ENCODE results near the gene EARS2.
"Not testable (repeated sequence)": the region's sequence is repeated elsewhere in the genome, so short reads cannot be mapped to it uniquely, and the experiment has no call there.

The EARS2 gene

GRCh38 chr16:23527961-23528643 lies 29.0 kb downstream of the EARS2 start:
- no peak for DNase-seq (ENCODE audit: low read depth)

GRCh38 chr16:23524886-23525285 lies 32.3 kb downstream of the EARS2 start:
- no peak for DNase-seq (ENCODE audit: low read depth)

- no peak for DNase-seq (ENCODE audit: low read depth)
Measured at GRCh38 chr16:23523876-23524385, 33.2 kb downstream of the EARS2 start.

GRCh38 chr16:23523321-23523720 lies 33.8 kb downstream of the EARS2 start:
- DNase-seq (ENCODE audit: low read depth): no peak

- no peak for DNase-seq (ENCODE audit: low read depth)
Measured at GRCh38 chr16:23521965-23522364, 35.2 kb downstream of the EARS2 start.

- no peak for DNase-seq (ENCODE audit: low read depth)
Measured at GRCh38 chr16:23521037-23521743, 36.0 kb downstream of the EARS2 start.

- DNase-seq (ENCODE audit: low read depth): no peak
Measured at GRCh38 chr16:23520500-23520899, 36.6 kb downstream of the EARS2 start.

GRCh38 chr16:23519282-23519681 lies 37.9 kb downstream of the EARS2 start:
- DNase-seq (ENCODE audit: low read depth): no peak

- no peak for DNase-seq (ENCODE audit: low read depth)
Measured at GRCh38 chr16:23518435-23518891, 38.7 kb downstream of the EARS2 start.

GRCh38 chr16:23516366-23517137 lies 40.6 kb downstream of the EARS2 start:
- DNase-seq (ENCODE audit: low read depth): no peak

GRCh38 chr16:23515881-23516280 lies 41.3 kb downstream of the EARS2 start:
- DNase-seq (ENCODE audit: low read depth): no peak

- DNase-seq (ENCODE audit: low read depth): no peak
Measured at GRCh38 chr16:23514381-23515152, 42.6 kb downstream of the EARS2 start.

- DNase-seq (ENCODE audit: low read depth): no peak
Measured at GRCh38 chr16:23512168-23512695, 44.9 kb downstream of the EARS2 start.

GRCh38 chr16:23511731-23512130 lies 45.4 kb downstream of the EARS2 start:
- DNase-seq (ENCODE audit: low read depth): no peak

GRCh38 chr16:23510915-23511270 lies 46.3 kb downstream of the EARS2 start:
- not testable (repeated sequence) for DNase-seq (ENCODE audit: low read depth)

GRCh38 chr16:23510164-23510914 lies 46.8 kb downstream of the EARS2 start, which contains the start of gene GGA2:
Gene GGA2, minus strand, starts transcription at chr16:23510494. Its CDS starts 83 bp downstream, at chr16:23510411.
- DNase-seq (ENCODE audit: low read depth): peak; percentile 69

- peak; percentile 7 for DNase-seq (ENCODE audit: low read depth)
Measured at GRCh38 chr16:23509782-23510163, 47.4 kb downstream of the EARS2 start.

GRCh38 chr16:23509441-23509754 lies 47.8 kb downstream of the EARS2 start:
- no peak for DNase-seq (ENCODE audit: low read depth)

- no peak for DNase-seq (ENCODE audit: low read depth)
Measured at GRCh38 chr16:23508589-23509440, 48.3 kb downstream of the EARS2 start.

GRCh38 chr16:23506606-23506994 lies 50.5 kb downstream of the EARS2 start:
- no peak for DNase-seq (ENCODE audit: low read depth)

All from T follicular helper cell (primary cell).